HG03520 (cell line): ENCODE results near the gene SMAD2.

ENCODE experiments used
- ATAC-seq: cut with Tn5 transposase; IDR thresholded peaks from one replicate; pipeline ENCODE4 v1.9.1; 2021; ENCODE audit warnings: mild to moderate bottlenecking, moderate library complexity; ENCODE audit not compliant: unreplicated experiment

The SMAD2 gene

DNA sequence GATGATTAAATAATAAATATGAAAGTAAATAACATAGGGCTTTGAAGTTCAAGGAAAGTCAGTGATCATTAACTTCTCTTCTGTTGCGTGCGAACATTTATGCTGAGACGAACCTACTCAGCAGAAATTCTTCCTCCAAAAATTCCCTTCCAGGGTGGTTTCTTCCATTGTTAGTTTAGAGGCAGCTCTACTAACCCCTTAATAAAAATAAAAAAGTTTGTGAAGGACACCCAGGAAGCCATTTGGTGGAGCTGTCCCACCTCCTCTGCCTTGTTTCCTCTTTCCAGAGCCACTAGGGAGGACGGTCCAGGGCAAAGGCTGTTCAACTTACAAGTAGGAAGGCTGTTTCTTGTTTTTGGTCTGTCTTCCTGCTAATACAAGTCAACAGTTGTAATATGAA is 2.1 kb upstream of the SMAD2 start:
- no peak for ATAC-seq

DNA sequence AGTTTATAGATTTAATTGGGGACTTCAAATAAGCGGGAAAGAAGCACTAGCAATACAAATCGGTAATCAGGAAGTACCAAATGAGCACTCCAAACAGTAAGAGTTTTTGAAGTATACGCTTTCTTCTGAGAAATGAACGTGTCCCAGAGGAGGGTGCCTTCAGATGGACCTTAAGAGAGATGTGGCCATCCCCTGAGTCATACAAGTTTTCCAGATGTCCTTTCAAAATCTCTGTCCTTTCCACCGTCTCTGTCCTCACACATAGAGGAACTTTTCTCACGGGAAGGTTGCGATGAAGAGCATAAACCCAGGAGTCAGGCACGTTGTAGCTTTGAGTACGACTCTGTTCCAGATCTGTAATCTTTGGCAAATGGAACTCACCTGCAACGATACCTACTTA is 1.7 kb upstream of the SMAD2 start:
- ATAC-seq = no peak

DNA sequence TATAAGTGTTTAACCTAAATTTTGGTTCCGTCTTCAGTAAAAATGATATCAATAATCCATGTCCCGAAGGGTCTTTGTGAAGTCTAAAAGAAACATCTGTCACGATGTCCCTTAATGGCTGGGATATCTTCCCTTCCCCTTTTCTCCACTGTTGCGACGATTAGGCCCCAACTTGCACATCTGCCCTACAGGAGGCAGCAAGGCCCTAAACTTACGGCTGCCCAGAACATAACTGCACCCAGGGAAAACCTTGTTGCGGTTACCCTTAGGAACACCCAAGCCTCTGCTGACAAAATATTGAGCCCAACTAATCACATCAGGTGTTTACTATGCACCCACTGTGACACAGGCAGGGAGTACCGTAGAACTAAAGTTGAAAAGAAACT is 1.3 kb upstream of the SMAD2 start:
- ATAC-seq = no peak

DNA sequence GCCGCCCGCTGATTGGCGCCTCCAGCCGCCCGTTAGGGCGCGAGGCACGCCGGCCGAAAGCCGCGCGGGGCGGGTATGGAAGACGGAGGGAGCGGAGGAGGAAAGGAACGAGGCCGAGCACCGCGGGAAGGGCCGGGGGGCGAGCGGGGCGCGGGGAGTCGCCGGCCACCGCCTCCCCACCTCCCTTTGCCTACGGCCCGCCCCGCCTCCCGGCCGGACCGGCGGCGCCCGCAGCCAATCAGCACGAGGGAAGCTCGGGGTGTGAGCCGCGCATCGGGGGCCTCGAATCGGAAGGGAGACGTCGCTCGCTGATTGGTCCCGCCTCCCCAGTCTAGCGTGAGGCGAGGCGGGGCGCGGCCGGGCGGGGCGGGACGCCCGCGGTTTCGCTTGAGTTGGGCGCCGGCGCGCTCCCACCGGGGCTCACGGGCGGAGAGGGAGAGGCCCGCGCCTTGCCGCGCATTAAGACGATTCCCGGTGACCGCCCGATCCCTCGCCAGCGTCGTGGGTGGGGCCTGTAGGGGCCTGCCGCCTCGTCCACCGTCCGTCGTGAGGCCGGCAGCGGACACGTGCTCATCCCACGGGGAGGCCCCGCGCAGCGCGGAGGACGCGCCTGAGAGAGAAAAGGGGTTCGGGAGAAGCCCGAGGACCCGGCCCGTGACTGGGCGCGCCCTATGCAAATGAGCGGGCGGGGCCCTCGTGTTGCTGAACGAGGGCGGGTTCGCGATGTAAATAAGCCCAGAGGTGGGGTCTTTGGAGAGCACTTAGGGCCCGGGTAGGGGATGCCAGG is 665 bp upstream of the SMAD2 start:
- ATAC-seq = peak; percentile 79

DNA sequence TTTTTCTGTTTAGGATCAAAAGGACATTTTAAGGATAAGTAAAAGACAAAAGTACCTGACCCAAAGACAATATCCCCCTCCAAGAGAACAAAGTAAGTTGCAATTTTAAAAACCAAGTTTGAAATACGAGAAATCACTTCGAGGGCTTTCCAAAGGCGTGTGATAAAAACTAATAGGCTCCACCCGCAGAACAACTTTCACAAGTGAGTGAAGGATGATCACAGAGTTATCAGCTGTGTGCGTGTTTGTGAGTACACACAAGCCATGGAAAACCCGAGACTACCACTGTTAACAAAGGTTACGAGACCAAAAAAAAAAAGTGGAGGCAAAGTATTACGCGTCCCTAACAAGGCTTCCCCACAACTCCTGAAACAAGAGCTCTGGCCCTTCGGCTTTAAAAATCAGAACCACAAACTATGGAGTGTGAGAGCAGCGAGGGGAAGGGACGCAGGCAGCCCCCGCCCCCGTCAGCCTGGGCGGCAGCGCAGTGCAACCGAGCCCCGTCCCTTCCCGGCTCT is 719 bp downstream of the SMAD2 start:
- no peak for ATAC-seq

DNA sequence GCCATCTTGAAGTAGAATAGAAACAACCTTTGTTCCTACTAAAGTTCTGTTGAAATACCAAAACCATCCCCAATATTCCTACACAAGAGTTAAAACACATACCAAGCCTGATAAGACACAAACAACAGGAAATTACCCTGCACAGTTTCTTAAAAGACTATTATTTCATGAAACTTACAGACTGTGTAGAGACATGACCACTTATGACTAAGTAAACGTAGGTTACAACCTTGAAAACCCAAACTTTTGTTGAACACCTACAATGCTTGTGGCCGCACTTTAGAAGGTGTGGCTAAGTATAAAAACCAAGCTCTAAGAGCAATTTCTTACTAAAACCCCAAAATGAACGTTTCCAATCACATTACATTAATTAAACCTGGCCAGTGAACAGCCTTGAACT is 2.0 kb downstream of the SMAD2 start:
- ATAC-seq = no peak

DNA sequence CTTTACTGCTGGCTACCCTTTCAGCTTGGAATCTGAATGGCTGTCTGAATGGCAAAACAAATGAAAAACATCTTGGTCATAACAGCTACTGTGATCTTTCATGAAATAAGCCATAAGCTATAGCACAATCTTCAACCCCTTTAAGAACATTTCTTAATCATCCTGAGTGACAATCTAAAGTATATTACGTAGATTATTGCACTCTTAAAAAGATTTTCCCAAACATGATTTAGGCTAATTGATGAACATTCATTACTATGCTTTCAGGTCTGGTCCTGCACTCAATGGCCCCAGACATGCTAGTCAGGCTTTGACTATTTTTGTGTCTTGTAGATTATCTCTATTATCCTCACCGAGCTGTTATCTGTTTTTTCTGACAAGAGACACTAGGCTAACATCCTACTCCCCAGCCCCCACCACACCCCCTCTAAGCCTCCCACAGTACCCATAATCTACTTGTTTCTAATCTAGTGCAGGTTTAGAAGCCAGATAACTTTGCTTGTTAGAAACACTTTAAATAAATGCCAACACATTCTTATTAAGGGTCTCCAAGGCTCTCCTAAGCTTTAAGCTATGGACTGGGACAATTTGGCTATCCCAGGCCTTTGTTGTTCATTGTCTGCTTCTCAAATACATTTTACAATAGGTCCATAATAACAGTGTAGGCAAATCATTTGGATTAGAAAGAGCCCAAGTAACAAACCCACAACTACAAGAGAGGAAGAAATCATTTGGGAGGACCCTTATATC is 4.2 kb downstream of the SMAD2 start:
- ATAC-seq = no peak

DNA sequence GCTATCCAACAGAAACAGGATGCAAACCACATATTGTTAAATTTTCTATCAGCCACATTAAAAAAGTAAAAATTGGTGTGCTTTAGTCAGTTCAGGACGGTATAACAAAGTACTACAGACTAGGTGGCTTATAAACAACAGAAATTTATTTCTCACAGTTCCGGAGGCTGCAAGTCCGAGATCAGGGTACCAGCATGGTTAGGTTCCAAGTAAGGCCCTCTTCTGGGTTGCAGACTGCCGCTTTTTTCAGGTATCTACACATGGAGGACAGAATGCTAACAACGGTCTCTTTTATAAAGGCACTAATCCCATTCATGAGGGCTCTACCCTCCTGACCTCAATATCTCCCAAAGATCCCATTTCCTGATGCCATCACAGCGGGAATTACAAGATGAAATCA is 10.5 kb downstream of the SMAD2 start:
- ATAC-seq = no peak

DNA sequence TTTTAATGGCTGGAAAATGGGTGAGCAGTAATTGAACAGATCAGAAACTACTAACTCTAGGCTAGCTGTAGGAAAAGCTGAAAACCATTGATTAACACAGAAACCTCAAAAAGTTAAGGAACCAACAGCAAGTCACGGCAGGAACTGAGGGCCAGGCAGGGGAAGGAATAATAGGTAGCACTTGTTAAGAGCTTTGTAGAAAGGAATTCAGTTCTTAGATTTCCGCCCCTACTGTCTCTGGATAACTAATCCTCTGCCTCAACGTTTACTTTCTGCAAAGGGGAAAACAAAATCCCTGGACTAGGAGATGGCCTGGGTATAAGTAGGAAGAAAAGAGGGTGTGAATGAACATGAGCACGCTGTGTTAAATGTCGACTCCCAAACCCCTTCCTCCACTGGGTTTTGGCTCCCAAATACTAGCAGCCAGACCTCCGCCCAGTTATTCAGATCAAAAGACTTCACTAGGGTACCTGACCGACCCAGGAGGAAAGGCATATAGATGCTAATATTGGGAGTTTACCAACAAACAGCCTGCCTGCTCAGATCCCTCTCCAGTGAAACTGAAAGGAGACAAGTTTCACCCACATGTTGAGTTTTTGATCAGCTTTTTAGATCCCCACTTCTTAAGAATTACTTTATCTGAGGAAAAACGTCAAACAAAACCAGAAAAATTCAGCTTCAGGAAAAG is 12.4 kb downstream of the SMAD2 start:
- no peak for ATAC-seq

DNA sequence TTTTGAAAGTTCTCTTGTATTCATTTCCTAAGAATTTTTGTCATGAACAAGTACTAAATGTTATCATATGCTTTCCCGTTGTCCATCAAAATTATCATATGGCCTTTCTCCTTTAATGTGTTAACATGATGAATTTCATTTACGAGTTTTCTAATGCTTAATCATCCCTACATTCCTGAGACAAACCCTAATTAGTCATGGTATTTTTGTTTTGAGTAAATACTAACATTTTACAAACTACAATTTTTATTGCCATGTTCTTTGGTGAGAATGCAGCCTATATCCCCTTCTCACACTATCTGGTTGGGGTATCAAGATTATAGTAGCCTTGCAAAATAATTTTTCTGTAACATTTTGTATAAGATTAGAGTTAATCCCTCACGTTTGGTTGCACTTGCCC is 14.5 kb downstream of the SMAD2 start:
- no peak for ATAC-seq

DNA sequence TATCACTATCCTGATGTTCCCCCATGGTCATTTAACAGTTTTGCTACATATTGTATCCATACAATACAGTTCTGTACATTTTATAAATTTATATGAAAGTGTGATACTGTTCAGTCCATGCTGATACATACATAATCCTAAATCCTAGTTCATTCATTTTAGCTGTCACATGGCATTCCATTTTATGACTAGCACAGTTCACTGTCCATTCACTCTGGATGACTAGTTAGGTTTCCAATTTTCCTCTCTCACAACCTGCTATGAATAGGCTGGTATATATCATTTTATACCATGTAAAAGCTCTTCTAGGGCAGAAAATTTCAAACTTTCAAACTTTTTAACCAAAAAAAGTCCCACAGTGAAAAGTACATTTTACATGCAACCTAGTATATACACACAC is 15.2 kb downstream of the SMAD2 start:
- no peak for ATAC-seq

DNA sequence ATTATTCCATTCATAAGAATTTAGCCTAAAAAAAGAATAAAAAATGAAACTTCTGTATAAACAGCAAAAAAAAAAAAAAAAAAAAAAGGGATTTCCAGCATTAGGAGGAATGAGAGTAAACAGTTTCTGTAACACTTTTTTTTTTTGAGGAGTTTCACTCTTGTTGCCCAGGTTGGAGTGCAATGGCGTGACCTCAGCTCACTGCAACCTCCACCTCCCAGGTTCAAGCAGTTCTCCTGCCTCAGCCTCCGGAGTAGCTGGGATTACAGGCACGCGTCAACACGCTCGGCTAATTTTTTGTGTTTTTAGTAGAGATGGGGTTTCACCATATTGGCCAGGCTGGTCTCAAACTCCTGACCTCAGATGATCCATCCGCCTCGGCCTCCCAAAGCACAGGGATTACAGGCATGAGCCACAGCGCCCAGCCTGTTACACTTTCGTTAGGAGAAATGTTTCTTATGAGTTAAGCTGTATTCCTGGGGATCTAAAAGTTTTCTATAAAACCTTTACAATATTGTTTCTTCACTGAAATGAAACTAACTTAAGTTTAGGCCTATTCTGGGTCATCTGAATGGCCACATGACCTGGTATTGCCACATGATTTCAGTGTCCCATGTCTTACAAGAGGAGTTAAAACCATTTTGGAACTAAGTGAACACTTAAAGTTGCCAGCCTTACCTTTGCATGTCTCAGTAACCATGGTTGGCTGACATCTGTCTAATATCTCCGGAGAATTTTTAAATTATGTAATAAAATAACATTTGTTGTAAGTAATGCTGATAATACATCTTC is 17.5 kb downstream of the SMAD2 start:
- ATAC-seq = no peak

DNA sequence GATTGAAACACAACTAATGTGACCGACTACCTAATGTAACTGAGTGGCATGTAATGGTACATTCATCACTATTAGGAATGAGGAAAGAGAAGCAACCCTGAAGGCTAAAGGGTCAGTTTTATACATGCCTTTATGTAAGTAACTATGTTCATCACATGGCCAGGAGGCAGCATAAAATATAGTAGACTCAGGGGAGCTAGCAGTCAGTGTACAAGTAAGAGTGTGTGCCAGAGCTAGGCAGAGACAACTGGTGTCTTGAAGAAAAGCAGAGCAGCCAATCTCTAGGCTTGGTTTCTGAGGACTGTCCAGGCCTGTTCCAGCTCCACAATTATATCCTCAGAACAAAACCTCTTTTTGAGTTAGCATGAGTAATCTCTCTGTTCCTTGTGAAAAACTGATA is 18.1 kb downstream of the SMAD2 start:
- ATAC-seq = no peak

DNA sequence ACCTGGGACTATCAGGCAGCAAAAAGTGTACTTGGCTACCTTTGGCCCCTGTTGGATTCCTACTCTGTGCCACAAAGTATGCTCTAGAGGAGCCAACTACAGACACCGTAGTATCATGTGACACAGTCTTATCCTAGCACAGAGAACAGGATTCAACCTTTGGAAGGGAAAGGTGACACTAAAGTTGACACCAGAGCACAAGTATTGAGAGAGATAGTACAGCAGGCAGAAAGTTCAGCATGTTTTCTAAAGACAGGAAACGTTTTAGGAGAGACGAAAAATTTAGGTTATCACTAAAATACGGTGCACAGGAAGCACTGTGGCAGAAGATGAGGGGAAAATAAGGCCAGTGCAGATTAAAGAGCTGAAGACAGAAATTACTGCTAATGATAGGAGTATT is 18.6 kb downstream of the SMAD2 start:
- ATAC-seq = no peak

DNA sequence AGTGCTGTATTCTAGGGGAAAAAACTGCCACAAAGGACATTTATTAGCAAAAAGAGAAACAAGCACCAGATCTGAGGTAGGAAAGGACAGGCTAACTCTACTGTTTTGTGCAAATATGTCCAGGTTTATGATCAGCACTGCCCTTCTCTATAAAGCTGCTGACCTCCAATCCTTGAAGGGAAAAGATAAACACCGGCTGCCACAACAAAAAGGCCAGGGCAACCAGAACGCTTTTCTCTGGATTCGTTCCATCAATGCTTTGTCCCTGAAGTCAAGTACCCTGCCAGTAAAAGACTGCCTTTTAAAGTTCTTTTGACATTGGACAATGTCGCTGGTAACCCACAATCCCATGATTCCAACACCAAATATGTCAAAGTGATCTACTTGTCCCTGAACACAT is 21.0 kb downstream of the SMAD2 start:
- ATAC-seq = no peak

DNA sequence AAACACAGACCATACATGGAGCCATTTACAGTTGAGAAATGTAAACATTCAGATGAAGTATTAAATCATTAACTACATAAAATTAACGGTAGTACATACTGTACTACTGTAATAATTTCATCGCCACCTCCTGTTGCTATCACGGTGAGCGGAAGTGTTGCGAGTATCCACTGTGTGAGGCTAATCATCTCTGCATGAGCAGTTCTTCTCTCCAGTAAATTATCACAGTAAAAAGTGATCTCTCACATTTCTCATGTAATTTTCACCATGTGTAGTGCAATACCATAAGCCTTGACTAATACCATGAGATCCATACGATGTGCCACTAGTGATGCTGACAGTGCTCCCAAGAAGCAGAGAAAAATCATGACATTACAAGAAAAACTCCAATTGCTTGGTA is 21.9 kb downstream of the SMAD2 start:
- no peak for ATAC-seq

DNA sequence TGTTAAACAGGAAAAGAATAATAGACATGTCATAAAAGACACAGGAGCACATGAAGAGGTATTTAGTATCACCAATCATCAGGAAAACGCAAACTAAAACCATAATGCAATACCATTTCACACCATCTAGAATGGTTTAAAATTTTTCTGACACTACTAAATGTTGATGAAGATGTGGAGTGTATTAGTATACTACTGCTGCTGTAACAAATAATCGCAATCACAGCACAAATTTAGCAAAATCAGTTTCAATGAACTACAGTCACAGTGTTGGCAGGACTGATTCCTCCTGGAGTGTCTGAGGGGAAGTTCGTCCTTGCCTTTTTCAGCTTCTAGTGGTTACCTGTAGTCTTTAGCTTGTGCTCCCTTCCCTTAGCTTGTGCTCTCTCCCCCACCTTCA is 24.1 kb downstream of the SMAD2 start:
- no peak for ATAC-seq

DNA sequence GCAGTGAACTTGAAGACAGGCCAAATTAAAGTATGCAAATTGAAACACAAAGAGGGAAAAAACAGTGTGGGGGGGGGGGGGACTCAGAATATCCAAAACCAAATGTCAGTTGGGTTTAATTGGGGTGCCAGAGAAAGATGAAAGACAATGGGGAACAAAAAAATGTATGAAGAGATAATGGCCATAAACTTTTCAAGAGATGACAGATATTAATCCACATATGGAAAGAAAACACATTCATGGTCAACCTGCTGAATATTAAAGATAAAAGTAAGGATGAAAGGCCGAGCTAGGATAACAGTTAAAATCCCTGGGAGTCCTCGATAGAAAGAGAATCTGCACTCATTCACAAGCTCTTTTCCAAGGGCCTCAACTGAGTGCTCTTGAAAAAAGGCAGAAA is 26.6 kb downstream of the SMAD2 start:
- ATAC-seq = no peak

DNA sequence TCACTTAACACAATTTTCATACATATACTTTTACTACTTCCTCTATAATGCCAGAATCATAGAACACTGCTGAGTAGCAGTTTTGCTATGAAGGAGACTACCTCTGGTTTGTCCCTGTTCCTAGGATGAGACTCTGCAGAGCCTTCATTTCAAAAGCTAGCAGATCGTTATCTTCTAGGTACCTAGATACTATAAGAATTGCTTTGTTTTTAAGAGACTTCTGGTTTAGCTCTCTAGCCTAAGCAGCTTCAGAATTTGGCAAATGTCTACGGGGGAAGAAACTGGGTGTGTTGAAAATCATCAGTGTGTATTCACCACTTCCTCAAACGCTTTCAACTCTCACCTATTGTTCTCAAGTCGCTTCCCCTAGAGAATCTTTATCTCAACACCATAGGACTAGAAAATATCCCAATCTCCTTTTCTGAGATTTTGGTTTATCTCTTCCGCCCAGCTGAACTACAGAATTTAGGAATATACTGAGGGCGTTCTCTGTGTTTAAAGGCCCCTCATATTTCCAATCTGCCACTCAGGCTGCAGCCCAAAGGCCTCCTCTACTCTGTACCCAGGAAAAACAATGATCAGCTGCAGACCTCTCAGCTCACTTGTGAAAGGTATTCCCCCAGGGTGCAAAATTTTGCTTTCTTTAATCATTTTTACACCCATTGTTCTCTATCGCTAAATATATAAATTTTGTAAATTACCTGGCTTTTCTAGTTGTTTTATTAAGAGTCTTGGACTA is 28.7 kb downstream of the SMAD2 start:
- ATAC-seq = peak; percentile 75

DNA sequence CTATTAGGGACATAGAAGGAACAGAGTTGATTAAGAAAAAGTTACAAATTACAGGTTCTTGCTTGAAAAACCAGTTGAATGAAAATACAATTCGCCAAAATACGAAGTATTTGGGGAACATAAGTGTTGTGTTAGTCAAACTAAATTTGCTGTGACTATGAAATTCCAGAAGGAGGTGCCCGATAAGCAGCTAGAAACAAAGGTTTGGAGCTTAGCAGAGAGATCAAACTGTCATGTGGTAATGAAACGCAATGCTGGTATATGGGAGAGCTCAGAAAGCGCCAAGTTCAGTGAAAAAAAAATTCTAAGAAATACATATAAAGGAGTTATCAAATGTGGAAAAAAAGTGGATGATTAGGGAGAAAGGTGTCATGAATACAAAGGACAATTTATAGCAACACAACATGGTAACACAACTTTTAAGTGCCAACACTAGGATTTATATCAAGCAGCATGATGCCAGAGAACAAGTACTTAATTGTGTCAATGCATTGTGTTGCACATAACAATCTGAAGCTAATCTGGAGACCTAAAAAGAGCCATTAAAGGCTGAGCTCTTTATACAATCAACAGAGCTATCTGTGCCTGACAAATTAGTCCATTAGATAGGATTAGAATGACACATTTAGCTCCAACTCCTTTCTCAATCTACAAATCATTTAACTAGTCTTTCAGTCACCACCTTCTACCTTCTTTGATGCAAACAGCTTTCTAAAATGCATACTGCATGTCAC is 31.2 kb downstream of the SMAD2 start:
- ATAC-seq = no peak
